Measurements from ENCODE around the gene TMPRSS9.

DNA sequence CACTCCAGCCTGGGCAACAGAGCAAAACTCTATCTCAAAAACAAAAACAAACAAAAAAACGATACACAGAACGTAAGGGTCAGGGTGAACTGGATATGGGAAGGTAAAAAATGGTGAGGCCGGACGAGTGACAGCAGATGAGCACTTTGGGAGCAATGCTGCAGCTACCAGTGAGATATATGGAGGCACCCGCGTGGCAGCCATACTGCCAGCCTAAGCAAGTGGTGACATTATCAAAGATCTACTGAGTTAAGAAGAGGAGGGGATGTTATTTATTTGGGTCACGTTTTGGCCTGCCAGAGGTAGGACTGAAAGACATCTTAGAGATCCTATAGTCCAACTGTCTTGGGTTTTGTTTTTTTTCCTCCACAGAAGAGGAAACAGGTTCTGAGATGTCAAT, 53.1 kb downstream of the TMPRSS9 start:
- TF ChIP-seq, protein P1, sequence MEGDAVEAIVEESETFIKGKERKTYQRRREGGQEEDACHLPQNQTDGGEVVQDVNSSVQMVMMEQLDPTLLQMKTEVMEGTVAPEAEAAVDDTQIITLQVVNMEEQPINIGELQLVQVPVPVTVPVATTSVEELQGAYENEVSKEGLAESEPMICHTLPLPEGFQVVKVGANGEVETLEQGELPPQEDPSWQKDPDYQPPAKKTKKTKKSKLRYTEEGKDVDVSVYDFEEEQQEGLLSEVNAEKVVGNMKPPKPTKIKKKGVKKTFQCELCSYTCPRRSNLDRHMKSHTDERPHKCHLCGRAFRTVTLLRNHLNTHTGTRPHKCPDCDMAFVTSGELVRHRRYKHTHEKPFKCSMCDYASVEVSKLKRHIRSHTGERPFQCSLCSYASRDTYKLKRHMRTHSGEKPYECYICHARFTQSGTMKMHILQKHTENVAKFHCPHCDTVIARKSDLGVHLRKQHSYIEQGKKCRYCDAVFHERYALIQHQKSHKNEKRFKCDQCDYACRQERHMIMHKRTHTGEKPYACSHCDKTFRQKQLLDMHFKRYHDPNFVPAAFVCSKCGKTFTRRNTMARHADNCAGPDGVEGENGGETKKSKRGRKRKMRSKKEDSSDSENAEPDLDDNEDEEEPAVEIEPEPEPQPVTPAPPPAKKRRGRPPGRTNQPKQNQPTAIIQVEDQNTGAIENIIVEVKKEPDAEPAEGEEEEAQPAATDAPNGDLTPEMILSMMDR (conservative IDR thresholded peaks at IDR 0.05; ENCODE audit: low read depth, low read length) = no peak
- TF ChIP-seq EZH2 (IDR thresholded peaks at IDR 0.05; ENCODE audit: borderline replicate concordance, low read depth, low read length, poor library complexity, severe bottlenecking) = no peak
